Diencephalon (tissue), 1 donor: ENCODE measurements around the gene ANAPC10. TPM values are rescaled to one million over a fixed set of nuclear protein-coding genes. Genes with fewer than 3 reads are reported as not detected.

ENCODE experiments used
- total RNA-seq: library from RNA; depleted of rRNA; stranded (reverse); fragments of >200 nt; gene quantifications from one replicate; pipeline ENCODE4 v1.2.3, GENCODE V29; 2014

ANAPC10 gene, protein sequence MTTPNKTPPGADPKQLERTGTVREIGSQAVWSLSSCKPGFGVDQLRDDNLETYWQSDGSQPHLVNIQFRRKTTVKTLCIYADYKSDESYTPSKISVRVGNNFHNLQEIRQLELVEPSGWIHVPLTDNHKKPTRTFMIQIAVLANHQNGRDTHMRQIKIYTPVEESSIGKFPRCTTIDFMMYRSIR
- total RNA-seq = 41.8 TPM

DNA sequence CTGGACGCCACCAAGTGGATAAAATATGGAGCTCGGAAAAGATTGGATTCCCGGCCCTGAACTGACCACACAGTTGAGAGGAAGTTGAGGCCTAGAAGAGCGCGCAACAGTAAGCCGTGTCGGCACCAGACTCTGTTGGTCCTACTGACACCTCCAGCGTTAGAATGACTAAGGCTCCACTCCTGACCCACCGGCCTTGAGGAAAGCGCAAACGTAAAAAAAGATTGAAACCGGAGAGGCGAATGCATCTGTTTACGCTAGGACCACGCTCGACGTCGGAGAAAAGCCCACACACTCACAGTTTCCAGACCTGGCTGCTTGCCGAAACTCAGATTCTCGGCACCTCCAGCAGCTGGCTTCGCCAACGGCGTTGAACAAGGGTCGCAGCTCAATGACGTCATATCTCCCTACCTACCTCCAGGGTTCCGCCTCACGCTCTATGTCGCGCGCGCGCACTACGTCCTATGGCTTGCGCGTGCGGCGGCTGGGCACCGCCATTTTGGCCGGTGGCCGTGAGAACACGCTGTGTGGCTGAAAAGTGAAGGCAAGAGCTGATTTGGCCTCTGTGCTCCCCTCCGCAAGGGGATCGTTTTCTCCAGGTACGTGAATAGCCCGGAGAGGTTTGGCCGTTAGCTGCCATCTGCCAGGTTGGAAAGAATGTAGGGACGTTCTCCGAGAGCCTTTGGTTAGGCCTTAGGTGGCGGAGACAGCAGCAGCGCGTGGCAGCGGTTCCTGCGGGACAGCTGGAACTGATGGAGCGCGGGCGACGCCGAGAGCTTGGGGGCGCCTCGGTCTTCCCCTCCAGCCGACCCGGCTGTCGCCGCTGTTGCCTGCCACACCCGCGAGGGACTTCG, at the start of gene ANAPC10, which contains the start of gene ABCE1:
TSS of gene ANAPC10 (minus strand) at position 376 of the 854 bp plus-strand sequence. CDS start 2,097 bp downstream, outside the sequence.
TSS of gene ABCE1 (plus strand) at position 491 of the 854 bp plus-strand sequence. CDS start 6,102 bp downstream, outside the sequence.

Other genes starting within 250 kb of the ANAPC10 start
- gene ABCE1, start 115 bp upstream of the ANAPC10 start, total RNA-seq = 104 TPM
- gene OTUD4, start 82.4 kb upstream of the ANAPC10 start, total RNA-seq = 33.4 TPM